Mesendoderm (in vitro differentiated cells): Measurements from ENCODE around the gene KASH5.

Source experiments
- DNase-seq: peaks from one replicate; pipeline ENCODE4 v3.0.0; 2013
- H2AK5ac ChIP-seq: 2 replicates; pipeline ENCODE4 v1.6.1; 2013; ENCODE audit warnings: low read length, inconsistent platforms
- H2BK120ac ChIP-seq: 2 replicates; pipeline ENCODE4 v1.6.1; 2013; ENCODE audit warnings: low read depth, mild to moderate bottlenecking, low read length, moderate library complexity, mixed read lengths
- H2BK15ac ChIP-seq: replicated peaks from 2 replicates; pipeline ENCODE4 v1.6.1; 2013; ENCODE audit warnings: low read depth, mild to moderate bottlenecking, moderate library complexity
- H2BK5ac ChIP-seq: 2 replicates; pipeline ENCODE4 v1.6.1; 2013; ENCODE audit warnings: low read length, inconsistent platforms
- H3K18ac ChIP-seq: 2 replicates; pipeline ENCODE4 v1.6.1; 2013; ENCODE audit warnings: mild to moderate bottlenecking, low read length, mixed read lengths
- H3K23ac ChIP-seq: one replicate; pipeline ENCODE4 v1.6.1; 2013; ENCODE audit warnings: low read length
- H3K27ac ChIP-seq: 2 replicates; pipeline ENCODE4 v1.5.1; 2013; ENCODE audit warnings: low read depth, mild to moderate bottlenecking, inconsistent platforms, low read length, moderate library complexity
- H3K27me3 ChIP-seq: 2 replicates; pipeline ENCODE4 v1.6.1; 2013; ENCODE audit warnings: low read length, control low read depth, mild to moderate bottlenecking, inconsistent platforms; ENCODE audit not compliant: insufficient read depth, poor library complexity
- H3K36me3 ChIP-seq: 2 replicates; pipeline ENCODE4 v1.6.1; 2013; ENCODE audit warnings: low read length, inconsistent platforms; ENCODE audit not compliant: control insufficient read depth, insufficient read depth
- H3K4ac ChIP-seq: one replicate; pipeline ENCODE4 v1.6.1; 2013; ENCODE audit warnings: low read depth, mild to moderate bottlenecking, low read length, moderate library complexity
- H3K4me1 ChIP-seq: 2 replicates; pipeline ENCODE4 v1.6.1; 2013; ENCODE audit warnings: low read depth, low read length, inconsistent platforms; ENCODE audit not compliant: control insufficient read depth
- H3K4me2 ChIP-seq: 2 replicates; pipeline ENCODE4 v1.6.1; 2013; ENCODE audit warnings: low read length
- H3K4me3 ChIP-seq: 2 replicates; pipeline ENCODE4 v1.5.1; 2013; ENCODE audit warnings: mild to moderate bottlenecking, low read length
- H3K56ac ChIP-seq: one replicate; pipeline ENCODE4 v1.6.1; 2013; ENCODE audit warnings: low read length
- H3K79me1 ChIP-seq: 2 replicates; pipeline ENCODE4 v1.6.1; 2013; ENCODE audit warnings: low read length, inconsistent platforms
- H3K79me2 ChIP-seq: 2 replicates; pipeline ENCODE4 v1.6.1; 2013; ENCODE audit warnings: mild to moderate bottlenecking, low read length; ENCODE audit not compliant: control insufficient read depth, insufficient read depth
- H3K9ac ChIP-seq: 2 replicates; pipeline ENCODE4 v1.6.1; 2013; ENCODE audit warnings: low read length, inconsistent platforms
- H4K5ac ChIP-seq: one replicate; pipeline ENCODE4 v1.6.1; 2013; ENCODE audit warnings: low read length
- H4K8ac ChIP-seq: one replicate; pipeline ENCODE4 v1.6.1; 2013; ENCODE audit warnings: low read depth, mild to moderate bottlenecking, control low read depth, low read length, moderate library complexity
- WGBS: extraction: QIAGEN DNeasy Blood & Tissue Kit; methylation state at CpG from one replicate; pipeline ENCODE4 v1.1.7; 2013; ENCODE audit warnings: low lambda C conversion rate, missing lambda C conversion rate; ENCODE audit not compliant: insufficient coverage; ENCODE audit errors: extremely low coverage; 5-methylcytosine and 5-hydroxymethylcytosine counted together

Gene KASH5

GRCh38 chr19:49423071-49423984 lies 35.3 kb downstream of the KASH5 start, which contains the start of gene PTH2:
PTH2 (minus strand) TSS chr19:49423441; CDS start chr19:49423339, 102 bp downstream.
- Histone ChIP-seq H3K56ac (peak within 1 kb of the TSS; percentile 49), H2BK5ac (no peak within 1 kb of the TSS), H3K23ac (peak within 1 kb of the TSS; percentile 80), H2AK5ac (no peak within 1 kb of the TSS), H3K4me1 (no peaks in the 10 kb centered on the region), H3K27me3 (peaks cover 43% of the 10 kb centered on the region), H3K9ac (no peak within 1 kb of the TSS), H4K5ac (no peak within 1 kb of the TSS), H3K4me2 (no peak within 1 kb of the TSS), H3K4me3 (no peak within 1 kb of the TSS), H3K79me1 (no peaks in the 10 kb centered on the region), H3K27ac (no peak within 1 kb of the TSS), H2BK120ac (no peak within 1 kb of the TSS), H3K18ac (no peak within 1 kb of the TSS), H4K8ac (no peak within 1 kb of the TSS), H3K4ac (no peak within 1 kb of the TSS), H3K36me3 (no peaks in the 10 kb centered on the region), H2BK15ac (no peak within 1 kb of the TSS), H3K79me2 (no peaks in the 10 kb centered on the region)
- no peak for DNase-seq
- WGBS, result no CpG with 5 or more reads among the region's 42 CpGs

GRCh38 chr19:49423985-49424303 lies 35.9 kb downstream of the KASH5 start:
- no peaks in the 10 kb centered on the region for H3K4me1 ChIP-seq

GRCh38 chr19:49425178-49425577 lies 37.1 kb downstream of the KASH5 start, which contains the start of gene GFY:
GFY (plus strand) TSS chr19:49425388; CDS start chr19:49426431, 1,043 bp downstream.
- Histone ChIP-seq H3K56ac (no peak within 1 kb of the TSS), H2AK5ac (no peak within 1 kb of the TSS), H2BK120ac (no peak within 1 kb of the TSS), H3K4me2 (no peak within 1 kb of the TSS), H4K8ac (no peak within 1 kb of the TSS), H2BK5ac (no peak within 1 kb of the TSS), H3K27me3 (peaks cover 43% of the 10 kb centered on the region), H2BK15ac (no peak within 1 kb of the TSS), H3K4me3 (no peak within 1 kb of the TSS), H3K79me1 (no peaks in the 10 kb centered on the region), H3K4me1 (no peaks in the 10 kb centered on the region), H4K5ac (no peak within 1 kb of the TSS), H3K27ac (no peak within 1 kb of the TSS), H3K36me3 (no peaks in the 10 kb centered on the region), H3K9ac (no peak within 1 kb of the TSS), H3K4ac (no peak within 1 kb of the TSS), H3K18ac (no peak within 1 kb of the TSS), H3K23ac (no peak within 1 kb of the TSS), H3K79me2 (no peaks in the 10 kb centered on the region)
- DNase-seq, result no peak
- no CpG with 5 or more reads among the region's 7 CpGs for WGBS

More at GRCh38 chr19:49423985-49424303, 35.9 kb downstream of the KASH5 start:
- Histone ChIP-seq H2AK5ac (no peak overlapping the region), H3K79me2 (no peaks in the 10 kb centered on the region), H3K27ac (no peak overlapping the region), H3K56ac (no peak overlapping the region), H3K23ac (peak overlapping the region; percentile 66), H3K4me2 (no peak overlapping the region), H3K36me3 (no peaks in the 10 kb centered on the region), H3K27me3 (peaks cover 43% of the 10 kb centered on the region), H3K4ac (no peak overlapping the region), H2BK5ac (no peak overlapping the region), H2BK120ac (no peak overlapping the region), H3K18ac (no peak overlapping the region), H3K9ac (no peak overlapping the region), H4K8ac (no peak overlapping the region), H3K79me1 (no peaks in the 10 kb centered on the region), H4K5ac (no peak overlapping the region), H2BK15ac (no peak overlapping the region), H3K4me3 (no peak overlapping the region)
- DNase-seq, result no peak
- WGBS, result no CpG with 5 or more reads among the region's 3 CpGs

- no peak overlapping the region for H3K4me3 ChIP-seq
- no peak overlapping the region for H4K5ac ChIP-seq
- H2AK5ac ChIP-seq, result no peak overlapping the region
- no peak overlapping the region for H3K4me2 ChIP-seq
- no peak overlapping the region for H3K56ac ChIP-seq
- H3K4ac ChIP-seq, result no peak overlapping the region
- no peaks in the 10 kb centered on the region for H3K4me1 ChIP-seq
- no peak overlapping the region for H3K18ac ChIP-seq
- no peak overlapping the region for H2BK120ac ChIP-seq
- H3K79me2 ChIP-seq, result no peaks in the 10 kb centered on the region
- no peak overlapping the region for H4K8ac ChIP-seq
- no peak overlapping the region for H2BK5ac ChIP-seq
- H3K27me3 ChIP-seq, result peaks cover 43% of the 10 kb centered on the region
- H2BK15ac ChIP-seq, result no peak overlapping the region
- H3K9ac ChIP-seq, result no peak overlapping the region
- no peaks in the 10 kb centered on the region for H3K79me1 ChIP-seq
- no CpG with 5 or more reads among the region's 30 CpGs for whole genome bisulfite sequencing
- H3K27ac ChIP-seq, result no peak overlapping the region
- no peak overlapping the region for H3K23ac ChIP-seq
- no peaks in the 10 kb centered on the region for H3K36me3 ChIP-seq
- peak; percentile 71 for DNase-seq
Observed at GRCh38 chr19:49425922-49426592, 38.0 kb downstream of the KASH5 start.

GRCh38 chr19:49427339-49427738 lies 39.3 kb downstream of the KASH5 start:
- Histone ChIP-seq H2BK120ac (no peak overlapping the region), H4K5ac (no peak overlapping the region), H3K4me2 (no peak overlapping the region), H3K27ac (no peak overlapping the region), H3K18ac (no peak overlapping the region), H3K56ac (no peak overlapping the region), H3K23ac (no peak overlapping the region), H3K9ac (no peak overlapping the region), H2AK5ac (no peak overlapping the region), H2BK15ac (no peak overlapping the region), H3K27me3 (peaks cover 33% of the 10 kb centered on the region), H3K4me1 (no peaks in the 10 kb centered on the region), H4K8ac (no peak overlapping the region), H3K79me2 (no peaks in the 10 kb centered on the region), H3K36me3 (no peaks in the 10 kb centered on the region), H3K79me1 (no peaks in the 10 kb centered on the region), H2BK5ac (no peak overlapping the region), H3K4me3 (no peak overlapping the region), H3K4ac (no peak overlapping the region)
- no peak for DNase-seq
- no CpG with 5 or more reads among the region's 12 CpGs for WGBS
